ENCODE results near the gene IFT81.

- TF ChIP-seq CTCF (CRISPR knock-in tag; IDR thresholded peaks at IDR 0.05) (no peak), ZNF24 (IDR thresholded peaks at IDR 0.05) (no peak), ZNF83 (CRISPR knock-in tag; IDR thresholded peaks at IDR 0.05; ENCODE audit: borderline replicate concordance) (no peak), MZF1 (CRISPR knock-in tag; IDR thresholded peaks at IDR 0.05; ENCODE audit: borderline replicate concordance) (no peak)
These were observed 17.2 kb downstream of the IFT81 start for GRCh38 chr12:110141389-110141788.

Measured in HepG2 (cell line).